ENCODE results near the gene D2HGDH.
"Not testable (repeated sequence)": the region's sequence is repeated elsewhere in the genome, so short reads cannot be mapped to it uniquely, and the experiment has no call there.

Gene D2HGDH

GRCh38 chr2:241817126-241817820 lies 82.8 kb downstream of the D2HGDH start:
- in situ Hi-C loops (cut with MboI; ENCODE audit: low sequenced_read_pairs) = no loop called here

GRCh38 chr2:241817821-241818215 lies 83.4 kb downstream of the D2HGDH start:
- in situ Hi-C loops (cut with MboI; ENCODE audit: low sequenced_read_pairs) = not testable (repeated sequence)

Measured in HL-60/S4 treated with retinoic acid at 250 ng/mL for 4 days and 3 days (cell line).